ENCODE results near the gene TDRD9.

- TF ChIP-seq EZH2phosphoT487 (IDR thresholded peaks at IDR 0.05; ENCODE audit: insufficient read depth, low read depth) (no peak), EZH2 (IDR thresholded peaks at IDR 0.05; ENCODE audit: insufficient read depth, poor library complexity, severe bottlenecking) (no peak)
These were observed 45.1 kb downstream of the TDRD9 start for GRCh38 chr14:103973354-103973753.
